Thoracic aorta (tissue), 2 donors: Measurements from ENCODE around the gene NDOR1. TPM values are rescaled to one million over a fixed set of nuclear protein-coding genes. Genes with fewer than 3 reads are reported as not detected.

Source experiments
- ATAC-seq: fragments of 150-250 bp; one replicate; pipeline ENCODE4 v1.8.0; 2017; ENCODE audit warnings: low read depth; ENCODE audit not compliant: insufficient number of reproducible peaks, low FRiP score
- DNase-seq: peaks from one replicate; pipeline ENCODE4 v3.0.0-alpha.2; 2020; ENCODE audit warnings: low spot score
- H3K27ac ChIP-seq, 2 donors: fragments of 200-600 bp; sonication (generic); 1 replicate in 1 of 2; 2 replicates in 1 of 2; pipeline ENCODE4 v1.5.1; 2016; ENCODE audit warnings: mild to moderate bottlenecking in 2 of 2, moderate library complexity in 2 of 2
- H3K27me3 ChIP-seq: fragments of 200-600 bp; sonication (generic); replicated peaks from 2 replicates; pipeline ENCODE4 v1.6.0; 2016; ENCODE audit warnings: mild to moderate bottlenecking; ENCODE audit not compliant: insufficient read depth
- H3K36me3 ChIP-seq: fragments of 200-600 bp; sonication (generic); one replicate; pipeline ENCODE4 v1.5.1; 2016
- H3K4me1 ChIP-seq, 2 donors: fragments of 200-600 bp; sonication (generic); 1 replicate in 1 of 2; 2 replicates in 1 of 2; pipeline versions ENCODE4 v1.5.1 to v1.6.0; 2016; ENCODE audit warnings: low read depth in 2 of 2, mild to moderate bottlenecking in 1 of 2; ENCODE audit not compliant: control insufficient read depth in 1 of 2
- H3K4me3 ChIP-seq: fragments of 200-600 bp; sonication (generic); 2 replicates; pipeline ENCODE4 v1.5.1; 2016; ENCODE audit warnings: mild to moderate bottlenecking
- H3K9me3 ChIP-seq: fragments of 200-600 bp; sonication (generic); 2 replicates; pipeline ENCODE4 v1.5.1; 2016
- total RNA-seq, 2 donors: library from RNA; depleted of rRNA; stranded (reverse); fragments of >200 nt; gene quantifications; one replicate each; pipeline versions ENCODE4 v1.1.0 to v1.2.3, GENCODE V29; 2016
- TF ChIP-seq, protein P1 (sequence below): fragments of 200-600 bp; sonication (generic); IDR thresholded peaks from one replicate; pipeline ENCODE4 v1.5.1; 2019; ENCODE audit warnings: antibody characterized with exemption

Gene NDOR1
- total RNA-seq, 2 donors from 2014 or later: 13.3 to 17.7 TPM

GRCh38 chr9:137176302-137177182 lies 29.0 kb upstream of the NDOR1 start:
- no peak for DNase-seq
- no peaks in the 10 kb centered on the region for H3K4me1 ChIP-seq
- H3K9me3 ChIP-seq: no peaks in the 10 kb centered on the region
- H3K27me3 ChIP-seq: no peaks in the 10 kb centered on the region
- TF ChIP-seq, protein P1, sequence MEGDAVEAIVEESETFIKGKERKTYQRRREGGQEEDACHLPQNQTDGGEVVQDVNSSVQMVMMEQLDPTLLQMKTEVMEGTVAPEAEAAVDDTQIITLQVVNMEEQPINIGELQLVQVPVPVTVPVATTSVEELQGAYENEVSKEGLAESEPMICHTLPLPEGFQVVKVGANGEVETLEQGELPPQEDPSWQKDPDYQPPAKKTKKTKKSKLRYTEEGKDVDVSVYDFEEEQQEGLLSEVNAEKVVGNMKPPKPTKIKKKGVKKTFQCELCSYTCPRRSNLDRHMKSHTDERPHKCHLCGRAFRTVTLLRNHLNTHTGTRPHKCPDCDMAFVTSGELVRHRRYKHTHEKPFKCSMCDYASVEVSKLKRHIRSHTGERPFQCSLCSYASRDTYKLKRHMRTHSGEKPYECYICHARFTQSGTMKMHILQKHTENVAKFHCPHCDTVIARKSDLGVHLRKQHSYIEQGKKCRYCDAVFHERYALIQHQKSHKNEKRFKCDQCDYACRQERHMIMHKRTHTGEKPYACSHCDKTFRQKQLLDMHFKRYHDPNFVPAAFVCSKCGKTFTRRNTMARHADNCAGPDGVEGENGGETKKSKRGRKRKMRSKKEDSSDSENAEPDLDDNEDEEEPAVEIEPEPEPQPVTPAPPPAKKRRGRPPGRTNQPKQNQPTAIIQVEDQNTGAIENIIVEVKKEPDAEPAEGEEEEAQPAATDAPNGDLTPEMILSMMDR: no peak
- H3K36me3 ChIP-seq: peaks cover 23% of the 10 kb centered on the region
- no peak for ATAC-seq
- H3K4me3 ChIP-seq: no peak overlapping the region
- no peak overlapping the region for H3K27ac ChIP-seq

GRCh38 chr9:137178201-137178938 lies 27.1 kb upstream of the NDOR1 start:
- ATAC-seq (no peak), DNase-seq (no peak)
- no peaks in the 10 kb centered on the region for H3K9me3 ChIP-seq
- no peak overlapping the region for H3K4me3 ChIP-seq
- H3K36me3 ChIP-seq: peaks cover 41% of the 10 kb centered on the region
- no peaks in the 10 kb centered on the region for H3K4me1 ChIP-seq
- no peaks in the 10 kb centered on the region for H3K27me3 ChIP-seq
- TF ChIP-seq, protein P1: no peak
- no peak overlapping the region for H3K27ac ChIP-seq

DNA sequence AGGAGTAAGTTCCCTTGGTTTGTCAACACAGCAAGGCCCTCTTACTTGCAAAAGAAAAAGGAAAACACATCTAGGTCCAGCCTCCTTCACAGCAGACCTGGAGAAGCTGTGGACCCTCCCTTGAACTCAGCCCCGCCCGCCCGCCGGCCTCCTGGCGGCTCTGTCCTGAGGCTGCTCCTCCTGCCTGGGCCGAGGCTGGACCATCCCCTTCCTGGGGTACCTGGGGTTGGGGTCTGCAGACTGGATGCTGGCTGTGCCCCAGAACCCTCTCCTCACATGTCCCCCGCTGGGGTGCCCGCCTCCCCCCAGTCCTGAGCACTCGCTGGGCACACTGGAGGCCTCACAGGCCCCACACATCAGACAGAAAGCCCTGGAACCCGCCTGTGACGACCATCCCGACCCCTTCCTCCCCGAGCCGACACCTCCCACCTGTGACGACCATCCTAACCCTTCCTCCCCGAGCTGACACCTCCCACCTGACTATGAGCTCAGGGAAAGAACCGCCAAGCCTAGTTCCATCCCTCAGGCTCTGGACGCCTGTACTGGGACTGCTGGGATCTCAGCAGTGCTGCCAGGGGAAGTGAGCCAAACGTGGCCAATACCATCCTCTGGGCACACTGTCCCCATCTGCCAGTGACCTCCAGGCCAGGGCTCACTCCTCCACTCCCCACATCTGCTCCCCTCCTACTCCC lies 26.4 kb upstream of the NDOR1 start:
- DNase-seq: no peak
- no peak overlapping the region for H3K27ac ChIP-seq
- no peak overlapping the region for H3K4me3 ChIP-seq
- peaks cover 48% of the 10 kb centered on the region for H3K36me3 ChIP-seq
- no peak for ATAC-seq
- no peaks in the 10 kb centered on the region for H3K4me1 ChIP-seq
- TF ChIP-seq, protein P1: no peak
- no peaks in the 10 kb centered on the region for H3K27me3 ChIP-seq
- H3K9me3 ChIP-seq: no peaks in the 10 kb centered on the region

- ATAC-seq (no peak), DNase-seq (no peak)
- Histone ChIP-seq H3K4me3 (no peak overlapping the region), H3K27ac (no peak overlapping the region), H3K9me3 (no peaks in the 10 kb centered on the region), H3K36me3 (peaks cover 55% of the 10 kb centered on the region), H3K27me3 (no peaks in the 10 kb centered on the region), H3K4me1 (no peaks in the 10 kb centered on the region)
- TF ChIP-seq, protein P1: no peak
These were observed 25.7 kb upstream of the NDOR1 start for GRCh38 chr9:137179761-137180160.

DNA sequence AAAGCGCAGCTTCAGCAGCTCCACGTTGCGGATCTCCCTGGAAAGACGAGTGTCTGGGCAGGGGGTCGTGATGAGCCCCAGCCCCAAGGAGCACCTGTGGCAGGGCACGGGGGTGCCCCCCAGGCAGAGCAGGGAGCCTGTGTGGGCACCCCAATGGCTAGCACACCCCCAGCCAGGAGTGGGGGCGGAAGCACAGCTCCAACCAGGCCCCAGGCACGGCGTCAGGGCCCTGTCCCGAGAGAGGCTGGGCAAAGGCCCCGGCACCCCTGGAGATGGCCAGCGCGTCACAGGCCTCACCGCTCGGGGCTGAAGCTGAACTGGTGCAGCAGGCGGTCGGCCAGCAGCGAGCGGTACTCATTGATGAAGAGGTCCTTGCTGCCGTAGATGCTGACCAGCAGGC lies 25.0 kb upstream of the NDOR1 start:
- peaks cover 55% of the 10 kb centered on the region for H3K36me3 ChIP-seq
- no peak overlapping the region for H3K4me3 ChIP-seq
- H3K4me1 ChIP-seq: no peaks in the 10 kb centered on the region
- no peaks in the 10 kb centered on the region for H3K9me3 ChIP-seq
- no peaks in the 10 kb centered on the region for H3K27me3 ChIP-seq
- H3K27ac ChIP-seq: no peak overlapping the region
- no peak for DNase-seq
- no peak for ATAC-seq
- TF ChIP-seq, protein P1: no peak
